OCI-LY1 (cell line): ENCODE data around the gene PPP2R2C.

Experiments
- H2AFZ ChIP-seq: fragments of 200-600 bp; sonication (generic), shearing (Covaris generic); 2 replicates; pipeline ENCODE4 v1.6.0; 2014; ENCODE audit warnings: antibody characterized with exemption, mild to moderate bottlenecking, low read length
- H3F3A ChIP-seq: fragments of 200-600 bp; sonication (generic), shearing (Covaris generic); 2 replicates; pipeline ENCODE4 v1.6.0; 2014; ENCODE audit warnings: mild to moderate bottlenecking, antibody characterized with exemption, low read length, moderate library complexity; ENCODE audit not compliant: insufficient read depth
- H3K27ac ChIP-seq: fragments of 200-600 bp; sonication (generic); 2 replicates; pipeline ENCODE4 v1.5.1; 2014; ENCODE audit warnings: low read length, mixed run types, mild to moderate bottlenecking, low read depth; ENCODE audit not compliant: poor library complexity, severe bottlenecking
- H3K27me3 ChIP-seq: fragments of 200-600 bp; sonication (generic); 2 replicates; pipeline ENCODE4 v1.6.0; 2014; ENCODE audit warnings: antibody characterized with exemption, mild to moderate bottlenecking, low read length, moderate library complexity; ENCODE audit not compliant: insufficient read depth
- H3K36me3 ChIP-seq: fragments of 200-600 bp; sonication (generic); 2 replicates; pipeline ENCODE4 v1.6.1; 2014; ENCODE audit warnings: mild to moderate bottlenecking, antibody characterized with exemption, low read length, moderate library complexity, mixed read lengths; ENCODE audit not compliant: insufficient read depth
- H3K4me1 ChIP-seq: fragments of 200-600 bp; sonication (generic); 2 replicates; pipeline ENCODE4 v1.5.1; 2014; ENCODE audit warnings: mild to moderate bottlenecking, low read length, moderate library complexity; ENCODE audit not compliant: insufficient read depth, severe bottlenecking
- H3K4me2 ChIP-seq: fragments of 200-600 bp; sonication (generic), shearing (Covaris generic); 2 replicates; pipeline ENCODE4 v1.6.1; 2014; ENCODE audit warnings: low read length
- H3K4me3 ChIP-seq: fragments of 200-600 bp; sonication (generic); 2 replicates; pipeline ENCODE4 v1.5.1; 2014; ENCODE audit warnings: low read length, low read depth, mild to moderate bottlenecking, mixed read lengths; ENCODE audit not compliant: poor library complexity, severe bottlenecking
- H3K79me2 ChIP-seq: fragments of 200-600 bp; shearing (Covaris generic); 2 replicates; pipeline ENCODE4 v1.6.1; 2016; ENCODE audit warnings: mixed run types, low read length, mixed read lengths; ENCODE audit not compliant: insufficient read depth
- H3K9ac ChIP-seq: fragments of 200-600 bp; sonication (generic), shearing (Covaris generic); 2 replicates; pipeline ENCODE4 v1.6.1; 2014; ENCODE audit warnings: mild to moderate bottlenecking, low read length, mixed read lengths
- H3K9me2 ChIP-seq: fragments of 200-600 bp; sonication (generic), shearing (Covaris generic); 2 replicates; pipeline ENCODE4 v1.6.1; 2014; ENCODE audit warnings: low read depth, mild to moderate bottlenecking, low read length, mixed read lengths
- H3K9me3 ChIP-seq: fragments of 200-600 bp; shearing (Covaris generic); 2 replicates; pipeline ENCODE4 v1.6.1; 2014; ENCODE audit warnings: low read length, mixed read lengths
- H4K20me1 ChIP-seq: fragments of 200-600 bp; sonication (generic), shearing (Covaris generic); 2 replicates; pipeline ENCODE4 v1.6.0; 2016; ENCODE audit warnings: mild to moderate bottlenecking, low read length; ENCODE audit not compliant: insufficient read depth
- CTCF ChIP-seq: fragments of 200-600 bp; sonication (generic), shearing (Covaris generic); IDR thresholded peaks from 2 replicates; pipeline ENCODE4 v1.5.1; 2017; ENCODE audit warnings: mild to moderate bottlenecking, antibody characterized with exemption, low read length, moderate library complexity, mixed read lengths
- EZH2 ChIP-seq: fragments of 200-600 bp; sonication (generic), shearing (Covaris generic); IDR thresholded peaks from 2 replicates; pipeline ENCODE4 v1.8.0; 2017; ENCODE audit warnings: borderline replicate concordance, mixed run types, mild to moderate bottlenecking, antibody characterized with exemption, low read length, moderate library complexity, mixed read lengths

The PPP2R2C gene

DNA sequence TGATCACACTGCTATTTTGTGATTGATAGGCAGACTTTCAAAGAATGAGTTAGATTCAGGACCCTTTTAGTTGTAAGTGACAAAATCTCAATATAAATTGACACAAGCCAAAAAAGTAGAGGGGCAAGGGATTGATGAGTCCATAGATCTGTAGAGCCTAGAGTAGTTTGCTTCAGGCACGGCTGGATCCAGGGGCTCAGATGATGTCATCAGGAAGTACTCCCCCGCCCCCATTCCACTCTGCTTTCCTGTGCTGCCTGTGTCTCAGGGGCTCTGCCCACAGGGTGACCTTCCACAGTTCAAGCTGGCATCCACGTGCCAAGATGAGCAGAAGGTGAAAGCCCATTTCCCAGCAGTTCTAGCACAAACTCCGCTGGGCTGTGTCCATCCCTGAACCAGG lies 189.1 kb downstream of the PPP2R2C start:
- Histone ChIP-seq H3K9me2 (no peaks in the 10 kb centered on the region), H3F3A (no peaks in the 10 kb centered on the region), H4K20me1 (no peaks in the 10 kb centered on the region), H3K27ac (no peak overlapping the region), H3K36me3 (no peaks in the 10 kb centered on the region), H3K4me3 (no peak overlapping the region), H3K79me2 (no peaks in the 10 kb centered on the region), H3K9ac (no peak overlapping the region), H3K27me3 (no peaks in the 10 kb centered on the region), H3K4me2 (no peak overlapping the region), H3K4me1 (no peaks in the 10 kb centered on the region), H2AFZ (no peak overlapping the region), H3K9me3 (no peaks in the 10 kb centered on the region)
- TF ChIP-seq EZH2, result no peak
- TF ChIP-seq CTCF, result no peak

GRCh38 chr4:6282314-6282771 lies 190.1 kb downstream of the PPP2R2C start:
- no peak for TF ChIP-seq CTCF
- TF ChIP-seq EZH2, result no peak
- Histone ChIP-seq H3K27me3 (no peaks in the 10 kb centered on the region), H3K27ac (no peak overlapping the region), H3K79me2 (no peaks in the 10 kb centered on the region), H3K4me3 (no peak overlapping the region), H2AFZ (no peak overlapping the region), H3F3A (no peaks in the 10 kb centered on the region), H4K20me1 (no peaks in the 10 kb centered on the region), H3K36me3 (no peaks in the 10 kb centered on the region), H3K9me3 (no peaks in the 10 kb centered on the region), H3K4me1 (no peaks in the 10 kb centered on the region), H3K9ac (no peak overlapping the region), H3K9me2 (no peaks in the 10 kb centered on the region), H3K4me2 (no peak overlapping the region)

- Histone ChIP-seq H3K79me2 (no peaks in the 10 kb centered on the region), H2AFZ (no peak overlapping the region), H3K9me2 (no peaks in the 10 kb centered on the region), H3F3A (no peaks in the 10 kb centered on the region), H3K4me3 (no peak overlapping the region), H4K20me1 (no peaks in the 10 kb centered on the region), H3K9ac (no peak overlapping the region), H3K9me3 (no peaks in the 10 kb centered on the region), H3K4me2 (no peak overlapping the region), H3K4me1 (no peaks in the 10 kb centered on the region), H3K27ac (no peak overlapping the region), H3K36me3 (no peaks in the 10 kb centered on the region), H3K27me3 (no peaks in the 10 kb centered on the region)
- TF ChIP-seq EZH2 (no peak), CTCF (no peak)
These were observed 190.7 kb downstream of the PPP2R2C start for GRCh38 chr4:6281436-6282313.
